ENCODE results near the gene CIRBP. TPM values are rescaled to one million over a fixed set of nuclear protein-coding genes. Genes with fewer than 3 reads are reported as not detected.

CIRBP gene
- total and polyA plus RNA-seq, 2 of the 13 experiments (the other 11 are each of a cell fraction or from before 2014, with no cell fraction given), result 133 to 140 TPM

GRCh38 chr19:1290703-1291651 is 21.8 kb downstream of the CIRBP start (continued):
- TF ChIP-seq CREBL2 (CRISPR knock-in tag; IDR thresholded peaks at IDR 0.05; ENCODE audit: borderline replicate concordance) (no peak), MAFF (IDR thresholded peaks at IDR 0.05; ENCODE audit: low read depth, low read length) (no peak), RBM22 (optimal IDR thresholded peaks at IDR 0.05; ENCODE audit: low read length) (peak; percentile 53), ZNF350 (CRISPR knock-in tag; IDR thresholded peaks at IDR 0.05; ENCODE audit: borderline replicate concordance, low read depth) (peak; percentile 60; the same call in 1 of the 2 replicates)

GRCh38 chr19:1291761-1292418 is 22.8 kb downstream of the CIRBP start:
- peak; percentile 61 for FAIRE-seq
- H4K20me1 ChIP-seq (ENCODE audit: insufficient read depth, low read length), result no peaks in the 10 kb centered on the region
- in situ Hi-C loops (cut with HindIII; ENCODE audit: extremely low pct_ligation_motif_present, low pct_unique_long_range_greater_than_20kb), result no loop called here
- peaks cover 0 to 5% of the 10 kb centered on the region in 2 experiments; a peak in 3 of 5 replicates for H3K36me3 ChIP-seq (replicated peaks in 1 of 2; ENCODE audit: control insufficient read depth in 1 of 2, insufficient read depth in 2 of 2, low read length in 2 of 2)
- H3K27me3 ChIP-seq (ENCODE audit: control insufficient read depth in 1 of 2, insufficient read depth in 2 of 2, low read length in 2 of 2), result no peaks in the 10 kb centered on the region
- no peak overlapping the region for H2AFZ ChIP-seq (ENCODE audit: low read length)
- BruUV-seq (replicated peaks), result no TSS peak
- peak overlapping the region; percentile 89 for H3K4me2 ChIP-seq (ENCODE audit: low read depth, low read length)
- peak overlapping the region; percentile 25 to 75 (median 63); a peak in 3 of 6 replicates for H3K4me3 ChIP-seq (replicated peaks in 1 of 3; ENCODE audit: insufficient read depth in 1 of 3, low read depth in 2 of 3, low read length in 3 of 3)
- H3K27ac ChIP-seq (ENCODE audit: extremely low read length, insufficient read depth, low read length), result peak overlapping the region; percentile 91
- DNase-seq (ENCODE audit: low spot score), result no peak
- intact Hi-C loops (cut with micrococcal nuclease; ENCODE audit: unreplicated experiment), result no loop called here
- peak overlapping the region; percentile 76 for H3K9ac ChIP-seq (ENCODE audit: insufficient read depth, low read depth, low read length)
- ATAC-seq, result peak; percentile 53
- WGBS (ENCODE audit: low lambda C conversion rate), result 35% methylated on average over 18 of the region's 25 CpGs
- H3K4me1 ChIP-seq (ENCODE audit: insufficient read depth, low read length), result peaks cover 61% of the 10 kb centered on the region
- H3K79me2 ChIP-seq (ENCODE audit: insufficient read depth, low read length), result peaks cover 45% of the 10 kb centered on the region
- ChIA-PET POLR2A (interaction anchor here (0.6 to 1.8 kb wide), 13 partner anchors 8 to 199 kb away, joined by 3 to 15 read pairs (median 5); partner anchors contain the start of genes CIRBP, FAM174C and REEP6), CTCF (ENCODE audit: low intra/inter-chr PET ratio, low total read pairs) (no interaction called here)
- no peaks in the 10 kb centered on the region for H3K9me3 ChIP-seq (ENCODE audit: low read length)
- TF ChIP-seq ZEB1 (IDR thresholded peaks at IDR 0.05; ENCODE audit: insufficient replicate concordance, low read depth) (peak; percentile 35), HNRNPL (IDR thresholded peaks at IDR 0.05; ENCODE audit: low read depth, low read length) (peak; percentile 84), TBX2 (CRISPR knock-in tag; IDR thresholded peaks at IDR 0.05; ENCODE audit: borderline replicate concordance) (peak; percentile 32; the same call in 1 of the 2 replicates), XRCC5 (optimal IDR thresholded peaks at IDR 0.05; ENCODE audit: low read length) (no peak), TSC22D2 (CRISPR knock-in tag; IDR thresholded peaks at IDR 0.05; ENCODE audit: borderline replicate concordance) (no peak), ZNF124 (CRISPR knock-in tag; IDR thresholded peaks at IDR 0.05) (no peak), ZNF160 (CRISPR knock-in tag; IDR thresholded peaks at IDR 0.05) (no peak), PLRG1 (conservative IDR thresholded peaks at IDR 0.05) (no peak), HMGA1 (CRISPR knock-in tag; conservative IDR thresholded peaks at IDR 0.05) (no peak), ZNF772 (CRISPR knock-in tag; IDR thresholded peaks at IDR 0.05) (0 out of 2 replicates have a peak, but pooled peaks have one; percentile 35), ZNF224 (CRISPR knock-in tag; IDR thresholded peaks at IDR 0.05) (no peak), ZNF564 (CRISPR knock-in tag; IDR thresholded peaks at IDR 0.05) (no peak), RAD21 (CRISPR knock-in tag; IDR thresholded peaks at IDR 0.05) (0 out of 2 replicates have a peak, but pooled peaks have one; percentile 18), THAP9 (CRISPR knock-in tag; IDR thresholded peaks at IDR 0.05; ENCODE audit: borderline replicate concordance) (no peak), WIZ (CRISPR knock-in tag; IDR thresholded peaks at IDR 0.05) (no peak), KLF15 (CRISPR knock-in tag; IDR thresholded peaks at IDR 0.05; ENCODE audit: borderline replicate concordance) (no peak)

Data from HepG2 (cell line).